Lower lobe of right lung (tissue), 2 donors: ENCODE results near the gene LRRC47. TPM values are rescaled to one million over a fixed set of nuclear protein-coding genes. Genes with fewer than 3 reads are reported as not detected.
A peak's percentile ranks its signal among the peaks of the same experiment; 100 is the strongest.

Experiments used
- ATAC-seq, 2 donors: fragments of 200-7000 bp; cut with Tn5 transposase; one replicate each; pipeline ENCODE4 v1.9.1; 2020 to 2022; ENCODE audit warnings: mild to moderate bottlenecking in 2 of 2, moderate library complexity in 2 of 2
- DNase-seq: peaks from one replicate; pipeline ENCODE4 v3.0.0-alpha.2; 2020
- H3K27ac ChIP-seq: fragments of 200-600 bp; one replicate; pipeline ENCODE4 v1.8.0; 2022
- H3K27me3 ChIP-seq: fragments of 200-600 bp; one replicate; pipeline ENCODE4 v1.8.0; 2022; ENCODE audit warnings: low read depth
- H3K36me3 ChIP-seq: fragments of 200-600 bp; one replicate; pipeline ENCODE4 v1.8.0; 2022; ENCODE audit warnings: mild to moderate bottlenecking
- H3K4me1 ChIP-seq: fragments of 200-600 bp; one replicate; pipeline ENCODE4 v1.8.0; 2022
- H3K4me3 ChIP-seq: fragments of 200-600 bp; one replicate; pipeline ENCODE4 v1.8.0; 2022; ENCODE audit warnings: mild to moderate bottlenecking
- H3K9me3 ChIP-seq: fragments of 200-600 bp; one replicate; pipeline ENCODE4 v1.8.0; 2022
- CTCF ChIP-seq: fragments of 200-600 bp; IDR thresholded peaks from one replicate; pipeline ENCODE4 v1.8.0; 2022; ENCODE audit warnings: antibody characterized with exemption, mild to moderate bottlenecking
- intact Hi-C: fragments of 100-400 bp; cut with DNase I; formaldehyde crosslinking; loops from one replicate; pipeline ENCODE4 v1.11.0; 2022
- total RNA-seq: library from RNA; stranded (reverse); fragmentation: NEBNext Ultra II Directional; extraction: Animal tissue kit (Norgen Biotek cat#: 25700); gene quantifications from one replicate; pipeline ENCODE4 v1.2.1, GENCODE V29; 2021
- donor health status: DM: no; HTN: yes; CAD: no; lungs with severe emphysema.

The LRRC47 gene
- total RNA-seq, 1 donor from 2014 or later = 34.4 TPM

DNA sequence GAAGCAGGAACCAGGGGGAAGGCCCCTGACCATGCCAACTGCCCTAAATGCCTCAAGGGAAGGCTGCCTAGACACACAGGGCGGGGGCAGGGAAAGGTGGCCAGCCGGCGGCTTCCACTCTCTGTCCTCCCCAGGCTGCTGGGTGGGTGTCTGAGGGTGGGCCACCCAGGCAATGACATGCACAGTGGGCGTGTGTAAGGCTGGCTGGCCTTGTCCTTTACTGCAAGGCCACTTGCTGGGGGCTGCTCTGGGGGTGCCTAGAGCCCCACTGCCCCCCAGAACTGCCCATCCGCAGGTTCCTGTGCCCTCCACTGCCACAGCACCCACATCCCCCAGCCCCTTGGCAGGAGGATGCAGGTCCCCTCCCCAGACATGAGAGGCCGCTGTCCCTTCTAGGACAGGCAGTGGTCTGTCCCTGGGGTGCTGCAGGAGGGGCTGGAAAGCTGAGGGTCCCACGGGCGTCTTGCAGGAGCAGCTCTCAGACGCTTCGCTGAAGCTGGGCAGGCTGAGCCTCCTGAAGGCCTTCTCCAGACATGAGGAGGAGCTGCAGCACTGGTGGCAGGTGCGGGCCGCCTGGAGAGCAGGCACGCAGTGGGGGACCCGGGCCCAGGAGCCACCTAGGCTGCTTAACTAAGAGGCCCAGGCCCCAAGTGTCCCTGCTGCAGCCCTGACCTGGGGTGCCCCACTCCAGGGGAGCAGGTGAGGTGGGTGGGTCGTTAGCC is 34.0 kb downstream of the LRRC47 start:
- no peak for TF ChIP-seq CTCF
- Histone ChIP-seq H3K27me3 (peaks cover 28% of the 10 kb centered on the region), H3K36me3 (no peaks in the 10 kb centered on the region), H3K4me1 (no peaks in the 10 kb centered on the region), H3K27ac (no peak overlapping the region), H3K4me3 (no peak overlapping the region), H3K9me3 (no peaks in the 10 kb centered on the region)
- DNase-seq = no peak
- peak in 1 of 2 donors; percentile 16 for ATAC-seq
- intact Hi-C loops = no loop called here

- DNase-seq = no peak
- no peak for ATAC-seq
- H3K36me3 ChIP-seq = no peaks in the 10 kb centered on the region
- H3K9me3 ChIP-seq = no peaks in the 10 kb centered on the region
- H3K4me3 ChIP-seq = no peak overlapping the region
- H3K27ac ChIP-seq = no peak overlapping the region
- intact Hi-C loops = no loop called here
- peaks cover 29% of the 10 kb centered on the region for H3K27me3 ChIP-seq
- H3K4me1 ChIP-seq = no peaks in the 10 kb centered on the region
- TF ChIP-seq CTCF = no peak
These were observed 34.8 kb downstream of the LRRC47 start for GRCh38 chr1:3761296-3762010.

GRCh38 chr1:3759796-3760195 is 36.5 kb downstream of the LRRC47 start:
- Histone ChIP-seq H3K27me3 (peaks cover 37% of the 10 kb centered on the region), H3K36me3 (no peaks in the 10 kb centered on the region), H3K4me1 (no peaks in the 10 kb centered on the region), H3K9me3 (no peaks in the 10 kb centered on the region), H3K27ac (no peak overlapping the region), H3K4me3 (no peak overlapping the region)
- no peak for DNase-seq
- intact Hi-C loops = no loop called here
- ATAC-seq = no peak
- no peak for TF ChIP-seq CTCF

- ATAC-seq = no peak
- H3K36me3 ChIP-seq = no peaks in the 10 kb centered on the region
- intact Hi-C loops = no loop called here
- DNase-seq = no peak
- H3K4me1 ChIP-seq = no peaks in the 10 kb centered on the region
- no peak overlapping the region for H3K27ac ChIP-seq
- no peak overlapping the region for H3K4me3 ChIP-seq
- peaks cover 43% of the 10 kb centered on the region for H3K27me3 ChIP-seq
- TF ChIP-seq CTCF = no peak
- H3K9me3 ChIP-seq = no peaks in the 10 kb centered on the region
These were observed 37.1 kb downstream of the LRRC47 start for GRCh38 chr1:3759164-3759563.

GRCh38 chr1:3756394-3756793 is 39.9 kb downstream of the LRRC47 start:
- Histone ChIP-seq H3K27me3 (peaks cover 32% of the 10 kb centered on the region), H3K27ac (no peak overlapping the region), H3K4me3 (no peak overlapping the region), H3K4me1 (no peaks in the 10 kb centered on the region), H3K9me3 (no peaks in the 10 kb centered on the region), H3K36me3 (no peaks in the 10 kb centered on the region)
- TF ChIP-seq CTCF = no peak
- ATAC-seq = no peak
- no peak for DNase-seq
- intact Hi-C loops = no loop called here
